GM18907 (cell line): ENCODE measurements around the gene GPATCH2.
"Not testable (repeated sequence)": the region's sequence is repeated elsewhere in the genome, so short reads cannot be mapped to it uniquely, and the experiment has no call there.

Experiments used
- ATAC-seq: cut with Tn5 transposase; IDR thresholded peaks from one replicate; pipeline ENCODE4 v1.9.1; 2021; ENCODE audit warnings: mild to moderate bottlenecking, moderate library complexity; ENCODE audit not compliant: unreplicated experiment

The GPATCH2 gene

DNA sequence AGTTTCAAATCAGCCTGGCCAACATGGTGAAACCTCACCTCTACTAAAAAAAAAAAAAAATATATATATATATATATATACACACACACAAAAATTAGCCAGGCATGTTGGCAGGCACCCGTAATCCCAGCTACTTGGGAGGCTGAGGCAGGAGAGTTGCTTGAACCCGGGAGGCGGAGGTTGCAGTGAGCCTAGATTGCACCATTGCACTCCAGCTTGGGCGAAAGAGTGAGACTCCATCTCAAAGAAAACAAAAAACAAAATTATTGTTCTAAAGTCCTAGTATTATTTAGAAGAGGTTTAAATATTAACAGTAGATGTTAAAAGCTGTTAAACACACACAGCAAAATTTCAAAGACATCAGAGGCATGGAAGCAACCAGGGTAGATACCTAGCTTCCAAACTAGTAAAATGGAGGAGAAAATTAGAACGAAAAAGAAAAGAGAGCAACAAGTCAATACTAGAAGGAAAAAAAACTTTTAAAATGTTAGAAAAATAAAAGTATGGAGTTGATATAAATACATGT is 46.5 kb downstream of the GPATCH2 start:
- ATAC-seq, result not testable (repeated sequence)

- no peak for ATAC-seq
Measured at GRCh38 chr1:217577336-217577735, 53.6 kb downstream of the GPATCH2 start.

GRCh38 chr1:217574265-217574949 is 56.5 kb downstream of the GPATCH2 start:
- no peak for ATAC-seq

GRCh38 chr1:217569021-217569420 is 61.9 kb downstream of the GPATCH2 start:
- no peak for ATAC-seq

- no peak for ATAC-seq
Measured at GRCh38 chr1:217568200-217568599, 62.7 kb downstream of the GPATCH2 start.

GRCh38 chr1:217564833-217565232 is 66.1 kb downstream of the GPATCH2 start:
- ATAC-seq, result no peak

- ATAC-seq, result no peak
Measured at GRCh38 chr1:217564207-217564606, 66.7 kb downstream of the GPATCH2 start.

GRCh38 chr1:217563179-217563578 is 67.7 kb downstream of the GPATCH2 start:
- no peak for ATAC-seq

DNA sequence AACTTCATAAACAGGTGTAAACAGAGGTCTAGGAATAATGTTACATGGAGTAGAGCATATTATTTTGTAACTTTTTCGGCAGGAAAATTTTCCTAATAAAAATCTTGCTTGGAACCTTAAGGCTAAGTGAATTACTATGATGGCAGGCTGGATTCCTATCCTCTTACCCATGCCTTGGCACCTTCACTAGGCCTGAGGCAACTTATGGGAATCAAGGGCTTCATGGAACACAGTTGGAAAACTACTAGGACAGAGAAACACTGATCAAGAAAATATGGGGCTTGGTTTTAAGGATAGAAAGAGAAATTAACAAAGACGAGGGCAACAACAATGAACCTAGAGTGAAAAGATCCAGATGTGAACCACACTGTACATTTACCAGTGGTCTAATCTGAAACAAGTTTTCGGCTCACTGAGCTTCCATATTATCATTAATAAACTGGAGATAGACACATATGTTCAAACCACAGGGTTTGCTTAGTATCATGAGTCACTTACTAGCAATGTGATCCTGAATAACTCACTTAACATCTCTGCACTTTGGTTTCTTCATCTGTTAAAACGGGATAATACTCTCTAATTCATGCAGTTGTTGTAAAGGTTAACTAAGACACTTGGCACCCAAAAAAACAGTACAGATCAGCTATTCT is 68.5 kb downstream of the GPATCH2 start:
- ATAC-seq, result no peak

DNA sequence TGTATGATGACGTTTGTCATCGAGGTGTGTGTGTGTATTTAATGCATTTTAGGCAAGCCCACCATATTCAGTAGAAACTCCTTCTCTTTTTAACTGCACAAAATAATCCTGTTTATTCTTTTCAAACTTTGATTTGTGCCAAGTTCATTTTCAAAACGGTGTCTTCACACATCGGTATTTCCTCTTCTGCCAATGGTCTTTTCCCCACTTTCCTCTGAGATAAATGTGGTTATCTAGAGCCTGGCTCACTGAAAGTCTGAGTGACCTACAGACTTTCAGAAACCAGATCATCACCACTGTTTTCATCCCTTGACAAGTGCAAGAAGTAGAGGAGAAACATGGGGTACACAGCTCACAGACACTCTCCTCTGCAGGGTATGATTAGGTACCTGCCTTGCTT is 69.4 kb downstream of the GPATCH2 start:
- ATAC-seq, result no peak

- ATAC-seq, result no peak
Measured at GRCh38 chr1:217554849-217555248, 76.0 kb downstream of the GPATCH2 start.

DNA sequence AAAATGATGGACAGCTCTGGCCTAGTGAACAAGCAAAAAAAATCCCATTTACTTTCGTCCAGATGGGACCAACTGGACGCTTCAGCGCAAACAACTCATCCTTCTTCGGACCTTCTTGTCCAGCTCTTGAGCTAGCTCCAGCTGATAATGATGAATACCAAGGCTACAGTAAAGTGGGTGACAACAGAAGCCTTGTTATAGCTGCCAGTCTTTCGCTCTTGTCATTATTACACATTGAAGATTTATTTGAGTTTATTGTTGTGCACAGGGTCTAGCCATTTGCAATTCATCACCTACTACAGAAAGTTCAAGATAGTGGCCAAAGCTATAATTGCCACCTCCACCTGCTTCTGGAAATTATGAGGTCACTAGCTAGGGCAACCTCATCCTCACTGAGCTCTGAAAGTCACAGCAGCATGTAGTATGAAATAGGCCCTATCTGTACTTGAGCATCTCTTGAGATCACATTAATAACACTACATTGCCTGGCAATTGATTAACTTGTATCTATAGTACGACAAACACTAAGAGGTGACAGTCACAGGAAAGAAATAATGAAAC is 76.9 kb downstream of the GPATCH2 start:
- ATAC-seq, result no peak

DNA sequence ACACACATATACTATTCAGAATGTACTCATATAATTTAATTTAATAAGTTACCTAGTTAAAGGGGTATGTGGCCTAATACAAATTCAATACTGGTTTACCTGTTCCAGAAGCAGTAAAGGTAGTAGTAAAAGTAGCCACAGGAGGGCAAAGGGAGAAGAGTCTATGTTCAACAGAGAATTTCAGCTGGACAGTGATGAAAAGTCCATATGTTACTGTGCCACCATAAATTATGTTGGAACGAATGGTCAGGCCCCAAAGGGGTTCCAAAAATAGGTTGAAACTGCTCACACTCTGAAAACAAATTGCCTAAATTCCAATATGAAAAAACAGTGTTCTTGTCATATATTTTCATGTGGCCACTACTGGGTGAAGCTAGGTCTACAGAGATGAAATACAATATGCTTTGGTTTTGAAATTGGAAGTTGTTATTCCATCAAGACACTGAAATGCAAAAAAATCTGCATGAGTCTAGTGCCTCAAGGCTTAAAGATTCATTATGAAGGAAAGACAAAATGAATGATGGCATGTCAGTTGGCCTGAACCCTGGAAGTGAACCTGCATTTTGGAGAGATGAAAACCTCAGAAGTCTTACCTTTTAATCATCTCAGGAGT is 78.4 kb downstream of the GPATCH2 start:
- no peak for ATAC-seq

- peak; percentile 97 for ATAC-seq
Measured at GRCh38 chr1:217542837-217543236, 88.1 kb downstream of the GPATCH2 start.

GRCh38 chr1:217542136-217542777 is 88.6 kb downstream of the GPATCH2 start:
- no peak for ATAC-seq

GRCh38 chr1:217540321-217540720 is 90.6 kb downstream of the GPATCH2 start:
- ATAC-seq, result no peak

DNA sequence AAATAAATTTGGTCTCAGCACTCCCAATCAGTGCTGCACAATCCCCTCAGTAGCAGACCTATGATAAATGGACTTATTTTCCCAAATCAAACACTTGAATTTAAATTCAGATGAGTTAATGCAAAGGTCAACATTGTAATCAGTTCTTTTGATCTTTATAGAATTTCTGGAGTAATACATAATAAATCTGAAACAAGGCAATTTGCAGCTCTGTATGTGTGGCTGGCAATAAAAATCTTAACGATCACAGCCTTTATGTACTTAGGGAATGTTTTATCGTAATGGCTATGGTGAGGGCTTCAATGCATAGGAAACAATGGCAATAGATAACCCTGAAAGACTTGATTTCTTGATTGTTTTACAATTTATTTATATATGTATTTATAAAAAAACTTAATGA is 91.4 kb downstream of the GPATCH2 start:
- ATAC-seq, result no peak

- no peak for ATAC-seq
Measured at GRCh38 chr1:217535601-217536377, 95.1 kb downstream of the GPATCH2 start.

GRCh38 chr1:217534566-217534965 is 96.3 kb downstream of the GPATCH2 start:
- no peak for ATAC-seq

DNA sequence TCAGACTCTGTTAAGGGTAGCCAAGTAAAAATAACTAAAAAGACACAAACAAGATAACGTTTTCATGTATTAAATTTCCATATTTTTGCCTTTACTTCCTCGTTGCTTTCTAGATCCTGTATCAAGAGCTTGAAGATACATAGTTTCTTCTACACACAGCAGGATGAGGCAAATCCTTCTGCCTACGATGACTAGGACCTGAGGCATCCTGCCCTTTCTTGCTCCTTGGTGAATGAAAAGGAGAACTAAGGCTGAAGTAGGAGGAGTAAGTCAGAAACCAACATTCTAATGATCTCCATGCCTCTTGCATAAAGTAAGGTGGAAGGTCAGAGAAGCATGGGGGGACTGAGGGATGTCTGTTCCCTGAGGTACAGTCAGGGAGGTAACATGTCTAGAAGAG is 102.6 kb downstream of the GPATCH2 start:
- no peak for ATAC-seq
